Activated naive CD4-positive, alpha-beta T cell treated with Interleukin-2 at 50 U/mL for 16 hours (primary cell): Measurements from ENCODE around the gene RASGRP1.

Experiments used
- DNase-seq: peaks from one replicate; pipeline ENCODE4 v3.0.0-alpha.2; 2020

The RASGRP1 gene

GRCh38 chr15:38453971-38454695 lies 110.5 kb downstream of the RASGRP1 start, which contains the start of gene FAM98B:
FAM98B (plus strand) TSS chr15:38454127; CDS start chr15:38454162, 35 bp downstream.
- DNase-seq: peak; percentile 92

GRCh38 chr15:38441130-38441519 lies 123.5 kb downstream of the RASGRP1 start:
- DNase-seq: no peak

- peak; percentile 38 for DNase-seq
Observed at GRCh38 chr15:38440353-38441129, 124.1 kb downstream of the RASGRP1 start.
